22Rv1 (cell line): ENCODE measurements around the gene DUSP28.
A peak's percentile ranks its signal among the peaks of the same experiment; 100 is the strongest.

Experiments
- H3K27ac ChIP-seq: fragments of 450-650 bp; 2 replicates; pipeline ENCODE4 v1.5.1; 2017
- ZFX ChIP-seq: fragments of 450-650 bp; IDR thresholded peaks from 2 replicates; pipeline ENCODE4 v1.6.1; 2017; ENCODE audit warnings: antibody characterized with exemption, borderline replicate concordance
- TF ChIP-seq, protein P1 (sequence below): fragments of 450-650 bp; IDR thresholded peaks from 2 replicates; pipeline ENCODE4 v1.5.1; 2017; ENCODE audit warnings: mild to moderate bottlenecking

Gene DUSP28

GRCh38 chr2:240563951-240564560, 3.9 kb downstream of the DUSP28 start:
- TF ChIP-seq, protein P1, sequence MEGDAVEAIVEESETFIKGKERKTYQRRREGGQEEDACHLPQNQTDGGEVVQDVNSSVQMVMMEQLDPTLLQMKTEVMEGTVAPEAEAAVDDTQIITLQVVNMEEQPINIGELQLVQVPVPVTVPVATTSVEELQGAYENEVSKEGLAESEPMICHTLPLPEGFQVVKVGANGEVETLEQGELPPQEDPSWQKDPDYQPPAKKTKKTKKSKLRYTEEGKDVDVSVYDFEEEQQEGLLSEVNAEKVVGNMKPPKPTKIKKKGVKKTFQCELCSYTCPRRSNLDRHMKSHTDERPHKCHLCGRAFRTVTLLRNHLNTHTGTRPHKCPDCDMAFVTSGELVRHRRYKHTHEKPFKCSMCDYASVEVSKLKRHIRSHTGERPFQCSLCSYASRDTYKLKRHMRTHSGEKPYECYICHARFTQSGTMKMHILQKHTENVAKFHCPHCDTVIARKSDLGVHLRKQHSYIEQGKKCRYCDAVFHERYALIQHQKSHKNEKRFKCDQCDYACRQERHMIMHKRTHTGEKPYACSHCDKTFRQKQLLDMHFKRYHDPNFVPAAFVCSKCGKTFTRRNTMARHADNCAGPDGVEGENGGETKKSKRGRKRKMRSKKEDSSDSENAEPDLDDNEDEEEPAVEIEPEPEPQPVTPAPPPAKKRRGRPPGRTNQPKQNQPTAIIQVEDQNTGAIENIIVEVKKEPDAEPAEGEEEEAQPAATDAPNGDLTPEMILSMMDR, result no peak
- no peak for TF ChIP-seq ZFX
- H3K27ac ChIP-seq, result peak overlapping the region; percentile 98; the same call in 1 of the 2 replicates

GRCh38 chr2:240564561-240565332, 4.6 kb downstream of the DUSP28 start:
- TF ChIP-seq ZFX, result no peak
- TF ChIP-seq, protein P1, result no peak
- H3K27ac ChIP-seq, result peak overlapping the region; percentile 98

GRCh38 chr2:240565333-240566202, 5.4 kb downstream of the DUSP28 start:
- TF ChIP-seq, protein P1, result no peak
- no peak for TF ChIP-seq ZFX
- H3K27ac ChIP-seq, result peak overlapping the region; percentile 94

- peak overlapping the region; percentile 94 for H3K27ac ChIP-seq
- TF ChIP-seq, protein P1, result peak; percentile 97
- no peak for TF ChIP-seq ZFX
Observed at GRCh38 chr2:240566203-240567136, 6.3 kb downstream of the DUSP28 start.

- TF ChIP-seq, protein P1, result no peak
- TF ChIP-seq ZFX, result no peak
- peak overlapping the region; percentile 94 for H3K27ac ChIP-seq
Observed at GRCh38 chr2:240567137-240567871, 7.1 kb downstream of the DUSP28 start.
